Parathyroid adenoma (tissue), 2 donors: Measurements from ENCODE around the gene ITPKB.

Experiments
- H2AFZ ChIP-seq: fragments of 300-600 bp; sonication (generic); one replicate; pipeline ENCODE4 v1.7.0; 2017; ENCODE audit warnings: antibody characterized with exemption, mild to moderate bottlenecking
- H3K27ac ChIP-seq: fragments of 300-600 bp; sonication (generic); one replicate; pipeline ENCODE4 v1.7.0; 2017
- H3K27me3 ChIP-seq: fragments of 300-600 bp; sonication (generic); one replicate; pipeline ENCODE4 v1.7.0; 2017; ENCODE audit warnings: low read length; ENCODE audit not compliant: control insufficient read depth, insufficient read depth
- H3K36me3 ChIP-seq: fragments of 300-600 bp; sonication (generic); one replicate; pipeline ENCODE4 v1.7.0; 2017; ENCODE audit warnings: low read length; ENCODE audit not compliant: control insufficient read depth, insufficient read depth
- H3K4me1 ChIP-seq: fragments of 300-600 bp; sonication (generic); one replicate; pipeline ENCODE4 v1.7.0; 2017; ENCODE audit warnings: control low read depth
- H3K4me2 ChIP-seq: fragments of 300-600 bp; sonication (generic); one replicate; pipeline ENCODE4 v1.7.0; 2017; ENCODE audit warnings: low read length
- H3K4me3 ChIP-seq: fragments of 300-600 bp; sonication (generic); one replicate; pipeline ENCODE4 v1.7.0; 2017; ENCODE audit warnings: low read depth, low read length
- H3K79me2 ChIP-seq: fragments of 300-600 bp; sonication (generic); one replicate; pipeline ENCODE4 v1.7.0; 2017; ENCODE audit warnings: control low read depth
- H3K9ac ChIP-seq: fragments of 300-600 bp; sonication (generic); one replicate; pipeline ENCODE4 v1.7.0; 2017; ENCODE audit warnings: mild to moderate bottlenecking
- H3K9me3 ChIP-seq: fragments of 300-600 bp; sonication (generic); one replicate; pipeline ENCODE4 v1.7.0; 2017; ENCODE audit warnings: low read length; ENCODE audit not compliant: control insufficient read depth
- CTCF ChIP-seq: fragments of 300-600 bp; sonication (generic); IDR thresholded peaks from one replicate; pipeline ENCODE4 v1.7.0; 2017; ENCODE audit warnings: antibody characterized with exemption, mild to moderate bottlenecking
- donor health status: primary hyperparathyroidism.

Gene ITPKB

GRCh38 chr1:226714148-226714547 is 24.9 kb downstream of the ITPKB start:
- TF ChIP-seq CTCF = no peak
- H3K4me1 ChIP-seq = no peaks in the 10 kb centered on the region

GRCh38 chr1:226712742-226713419 is 26.2 kb downstream of the ITPKB start:
- no peaks in the 10 kb centered on the region for H3K4me1 ChIP-seq

More at GRCh38 chr1:226714148-226714547, 24.9 kb downstream of the ITPKB start:
- H3K27ac ChIP-seq = no peak overlapping the region
- no peak overlapping the region for H2AFZ ChIP-seq
- H3K27me3 ChIP-seq = no peaks in the 10 kb centered on the region
- H3K4me3 ChIP-seq = no peak overlapping the region
- H3K9ac ChIP-seq = no peak overlapping the region
- no peaks in the 10 kb centered on the region for H3K36me3 ChIP-seq
- no peaks in the 10 kb centered on the region for H3K79me2 ChIP-seq
- no peak overlapping the region for H3K4me2 ChIP-seq
- H3K9me3 ChIP-seq = no peaks in the 10 kb centered on the region

GRCh38 chr1:226711976-226712741 is 26.9 kb downstream of the ITPKB start:
- peak overlapping the region; percentile 3 for H3K4me2 ChIP-seq
- H3K9me3 ChIP-seq = no peaks in the 10 kb centered on the region
- H3K36me3 ChIP-seq = no peaks in the 10 kb centered on the region
- H3K4me3 ChIP-seq = no peak overlapping the region
- no peak overlapping the region for H2AFZ ChIP-seq
- no peak overlapping the region for H3K9ac ChIP-seq
- peak overlapping the region; percentile 19 for H3K27ac ChIP-seq
- no peak for TF ChIP-seq CTCF
- no peaks in the 10 kb centered on the region for H3K27me3 ChIP-seq
- H3K79me2 ChIP-seq = no peaks in the 10 kb centered on the region
- H3K4me1 ChIP-seq = no peaks in the 10 kb centered on the region

More at GRCh38 chr1:226712742-226713419, 26.2 kb downstream of the ITPKB start:
- Histone ChIP-seq H2AFZ (no peak overlapping the region), H3K9ac (no peak overlapping the region), H3K36me3 (no peaks in the 10 kb centered on the region), H3K27ac (no peak overlapping the region), H3K27me3 (no peaks in the 10 kb centered on the region), H3K4me3 (no peak overlapping the region), H3K4me2 (no peak overlapping the region), H3K79me2 (no peaks in the 10 kb centered on the region), H3K9me3 (no peaks in the 10 kb centered on the region)
- no peak for TF ChIP-seq CTCF

GRCh38 chr1:226710501-226710900 is 28.6 kb downstream of the ITPKB start:
- Histone ChIP-seq H3K4me3 (no peak overlapping the region), H3K9me3 (no peaks in the 10 kb centered on the region), H3K4me1 (no peaks in the 10 kb centered on the region), H3K36me3 (no peaks in the 10 kb centered on the region), H3K27me3 (no peaks in the 10 kb centered on the region), H3K4me2 (no peak overlapping the region), H3K79me2 (no peaks in the 10 kb centered on the region), H3K9ac (no peak overlapping the region), H3K27ac (no peak overlapping the region), H2AFZ (no peak overlapping the region)
- no peak for TF ChIP-seq CTCF
